PC-9 (cell line): ENCODE data around the gene TSPAN32. TPM values are rescaled to one million over a fixed set of nuclear protein-coding genes. Genes with fewer than 3 reads are reported as not detected.
"Not testable (repeated sequence)": the region's sequence is repeated elsewhere in the genome, so short reads cannot be mapped to it uniquely, and the experiment has no call there.

Source experiments
- BruUV-seq: library from RNA; stranded (reverse); fragments of 400-500 nt; replicated peaks from 2 replicates; lab custom pipeline; 2021; lab: Mats Ljungman, UMichigan
- CTCF ChIA-PET: fragments of 300-600 bp; sonication (Branson Sonifier 250); formaldehyde crosslinking; loops from one replicate; lab custom pipeline; 2022; ENCODE audit warnings: antibody characterized with exemption; lab: Charles Lee
- POLR2A ChIA-PET: fragments of 300-600 bp; sonication (Branson Sonifier 250); formaldehyde crosslinking; loops from one replicate; lab custom pipeline; 2022; ENCODE audit warnings: antibody characterized with exemption; ENCODE audit not compliant: unreplicated experiment; lab: Charles Lee
- DNase-seq, 2 experiments: peaks; one replicate each; pipeline versions ENCODE4 v3.0.0 to v3.0.0-alpha.2; 2015 to 2022; ENCODE audit warnings: mixed read lengths in 1 of 2
- H2AFZ ChIP-seq: fragments of 200-600 bp; sonication (generic); 2 replicates; pipeline ENCODE4 v1.8.1; 2017; ENCODE audit warnings: antibody characterized with exemption
- H3F3A ChIP-seq: fragments of 200-600 bp; sonication (generic); 2 replicates; pipeline ENCODE4 v1.8.1; 2017; ENCODE audit warnings: antibody characterized with exemption, mild to moderate bottlenecking, low read depth; ENCODE audit not compliant: insufficient read depth
- H3K27ac ChIP-seq: fragments of 200-600 bp; sonication (generic); 2 replicates; pipeline ENCODE4 v1.6.1; 2016; ENCODE audit warnings: mixed run types
- H3K27me3 ChIP-seq: fragments of 200-600 bp; sonication (generic); 2 replicates; pipeline ENCODE4 v1.6.1; 2016; ENCODE audit warnings: low read depth, mixed run types; ENCODE audit not compliant: insufficient read depth
- H3K36me3 ChIP-seq: fragments of 200-600 bp; sonication (generic); 2 replicates; pipeline ENCODE4 v1.6.1; 2016; ENCODE audit warnings: low read depth, mixed run types
- H3K4me1 ChIP-seq: fragments of 200-600 bp; sonication (generic); replicated peaks from 2 replicates; pipeline ENCODE4 v1.6.1; 2016; ENCODE audit warnings: mixed run types; ENCODE audit not compliant: insufficient read depth
- H3K4me2 ChIP-seq: fragments of 200-600 bp; sonication (generic); 2 replicates; pipeline ENCODE4 v1.6.1; 2017; ENCODE audit warnings: mixed run types
- H3K4me3 ChIP-seq: fragments of 200-600 bp; sonication (generic); 2 replicates; pipeline ENCODE4 v1.6.1; 2016; ENCODE audit warnings: mixed run types
- H3K79me2 ChIP-seq: fragments of 200-600 bp; sonication (generic); 2 replicates; pipeline ENCODE4 v1.6.1; 2017; ENCODE audit warnings: low read depth, mixed run types
- H3K9me2 ChIP-seq: fragments of 200-600 bp; sonication (generic); 2 replicates; pipeline ENCODE4 v1.8.1; 2017; ENCODE audit warnings: mild to moderate bottlenecking; ENCODE audit not compliant: insufficient read depth
- H3K9me3 ChIP-seq: fragments of 200-600 bp; sonication (generic); 2 replicates; pipeline ENCODE4 v1.8.1; 2016; ENCODE audit warnings: low read depth; ENCODE audit not compliant: insufficient read depth
- H4K20me1 ChIP-seq: fragments of 200-600 bp; sonication (generic); 2 replicates; pipeline ENCODE4 v1.8.1; 2017; ENCODE audit not compliant: insufficient read depth
- EZH2 ChIP-seq: fragments of 200-600 bp; sonication (generic); IDR thresholded peaks from 2 replicates; pipeline ENCODE4 v1.8.0; 2017; ENCODE audit warnings: antibody characterized with exemption, low read depth
- intact Hi-C: fragments of 100-400 bp; cut with micrococcal nuclease; formaldehyde crosslinking; loops from one replicate; pipeline ENCODE4 v1.10.0; 2022; ENCODE audit not compliant: unreplicated experiment
- total RNA-seq: library from RNA; stranded (reverse); gene quantifications from 2 replicates; pipeline ENCODE4 v1.2.3, GENCODE V29; 2021
- TF ChIP-seq, protein P1 (sequence below): fragments of 200-600 bp; sonication (generic); conservative IDR thresholded peaks from 2 replicates; pipeline ENCODE4 v1.6.1; 2017; ENCODE audit warnings: mixed run types, antibody characterized with exemption, mild to moderate bottlenecking, moderate library complexity

The TSPAN32 gene
- total RNA-seq, 1 experiment from 2014 or later: not detected

DNA sequence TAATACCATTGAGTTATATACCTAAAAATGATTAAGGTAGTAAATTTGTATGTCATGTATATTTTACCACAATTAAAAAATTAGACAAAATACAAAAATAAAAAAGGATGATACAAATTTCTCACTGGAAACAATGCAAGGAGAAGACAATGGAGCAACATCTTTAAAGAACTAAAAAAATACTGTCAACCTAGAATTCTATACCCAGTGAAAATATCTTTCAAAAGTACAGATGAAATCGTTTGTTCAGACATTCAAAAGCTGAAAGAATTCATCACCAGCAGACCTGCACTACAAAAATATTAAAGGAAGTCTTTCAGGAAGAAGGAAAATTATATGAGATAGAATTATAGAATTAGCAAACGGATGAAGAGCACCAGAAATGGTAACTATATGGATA lies 21.6 kb upstream of the TSPAN32 start:
- POLR2A ChIA-PET: no interaction called here
- CTCF ChIA-PET: no interaction called here
- no TSS peak for BruUV-seq

GRCh38 chr11:2286350-2286749 lies 15.5 kb upstream of the TSPAN32 start:
- DNase-seq, H3K4me1 ChIP-seq, H3K36me3 ChIP-seq, H2AFZ ChIP-seq, H3K9me2 ChIP-seq, POLR2A ChIA-PET, H3K9me3 ChIP-seq, H4K20me1 ChIP-seq, H3K4me3 ChIP-seq, H3K27ac ChIP-seq, BruUV-seq, intact Hi-C loops, H3K27me3 ChIP-seq, CTCF ChIA-PET, H3F3A ChIP-seq, H3K4me2 ChIP-seq, H3K79me2 ChIP-seq: not testable (repeated sequence)

More for the DNA sequence above, 21.6 kb upstream of the TSPAN32 start:
- Histone ChIP-seq H3K9me2 (no peaks in the 10 kb centered on the region), H3K9me3 (no peaks in the 10 kb centered on the region), H3K27me3 (no peaks in the 10 kb centered on the region), H4K20me1 (no peaks in the 10 kb centered on the region), H3F3A (no peaks in the 10 kb centered on the region), H3K4me3 (no peak overlapping the region), H3K27ac (no peak overlapping the region), H3K4me1 (no peaks in the 10 kb centered on the region), H3K4me2 (no peak overlapping the region), H3K36me3 (no peaks in the 10 kb centered on the region), H2AFZ (no peak overlapping the region), H3K79me2 (no peaks in the 10 kb centered on the region)
- no peak for DNase-seq
- TF ChIP-seq EZH2: no peak
- TF ChIP-seq, protein P1, sequence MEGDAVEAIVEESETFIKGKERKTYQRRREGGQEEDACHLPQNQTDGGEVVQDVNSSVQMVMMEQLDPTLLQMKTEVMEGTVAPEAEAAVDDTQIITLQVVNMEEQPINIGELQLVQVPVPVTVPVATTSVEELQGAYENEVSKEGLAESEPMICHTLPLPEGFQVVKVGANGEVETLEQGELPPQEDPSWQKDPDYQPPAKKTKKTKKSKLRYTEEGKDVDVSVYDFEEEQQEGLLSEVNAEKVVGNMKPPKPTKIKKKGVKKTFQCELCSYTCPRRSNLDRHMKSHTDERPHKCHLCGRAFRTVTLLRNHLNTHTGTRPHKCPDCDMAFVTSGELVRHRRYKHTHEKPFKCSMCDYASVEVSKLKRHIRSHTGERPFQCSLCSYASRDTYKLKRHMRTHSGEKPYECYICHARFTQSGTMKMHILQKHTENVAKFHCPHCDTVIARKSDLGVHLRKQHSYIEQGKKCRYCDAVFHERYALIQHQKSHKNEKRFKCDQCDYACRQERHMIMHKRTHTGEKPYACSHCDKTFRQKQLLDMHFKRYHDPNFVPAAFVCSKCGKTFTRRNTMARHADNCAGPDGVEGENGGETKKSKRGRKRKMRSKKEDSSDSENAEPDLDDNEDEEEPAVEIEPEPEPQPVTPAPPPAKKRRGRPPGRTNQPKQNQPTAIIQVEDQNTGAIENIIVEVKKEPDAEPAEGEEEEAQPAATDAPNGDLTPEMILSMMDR: no peak
- intact Hi-C loops: no loop called here

- Histone ChIP-seq H3K4me2 (no peak overlapping the region), H3K27me3 (peaks cover 8% of the 10 kb centered on the region), H3F3A (no peaks in the 10 kb centered on the region), H3K79me2 (no peaks in the 10 kb centered on the region), H3K27ac (no peak overlapping the region), H3K36me3 (no peaks in the 10 kb centered on the region), H2AFZ (no peak overlapping the region), H3K9me3 (no peaks in the 10 kb centered on the region), H3K9me2 (no peaks in the 10 kb centered on the region), H4K20me1 (no peaks in the 10 kb centered on the region), H3K4me1 (no peaks in the 10 kb centered on the region), H3K4me3 (no peak overlapping the region)
- DNase-seq: no peak
- POLR2A ChIA-PET: no interaction called here
- BruUV-seq: no TSS peak
- TF ChIP-seq, protein P1: no peak
- no peak for TF ChIP-seq EZH2
- intact Hi-C loops: no loop called here
- CTCF ChIA-PET: no interaction called here
Observed at GRCh38 chr11:2287091-2287490, 14.7 kb upstream of the TSPAN32 start.

GRCh38 chr11:2289350-2289749 lies 12.5 kb upstream of the TSPAN32 start:
- Histone ChIP-seq H3K9me3 (no peaks in the 10 kb centered on the region), H3K9me2 (no peaks in the 10 kb centered on the region), H3K36me3 (no peaks in the 10 kb centered on the region), H3K79me2 (no peaks in the 10 kb centered on the region), H3K4me1 (no peaks in the 10 kb centered on the region), H4K20me1 (no peaks in the 10 kb centered on the region), H2AFZ (no peak overlapping the region), H3K4me2 (no peak overlapping the region), H3K27me3 (peaks cover 8% of the 10 kb centered on the region), H3K4me3 (no peak overlapping the region), H3F3A (no peaks in the 10 kb centered on the region), H3K27ac (no peak overlapping the region)
- ChIA-PET POLR2A (no interaction called here), CTCF (no interaction called here)
- DNase-seq: no peak
- BruUV-seq: no TSS peak
- intact Hi-C loops: no loop called here
- TF ChIP-seq EZH2: no peak
- TF ChIP-seq, protein P1: no peak
